Amniotic epithelial cell (primary cell): Measurements from ENCODE around the gene GPRC5A.
"Not testable (repeated sequence)": the region's sequence is repeated elsewhere in the genome, so short reads cannot be mapped to it uniquely, and the experiment has no call there.

Experiments used
- DNase-seq: peaks from one replicate; pipeline ENCODE4 v3.0.0-alpha.2; 2010; ENCODE audit warnings: low read depth

The GPRC5A gene

GRCh38 chr12:12891080-12891880, at the start of gene GPRC5A:
Gene GPRC5A (plus strand): TSS chr12:12891562. CDS start chr12:12908250, 16,688 bp downstream.
- DNase-seq, result peak; percentile 85

GRCh38 chr12:12845794-12846243, 45.5 kb upstream of the GPRC5A start:
- no peak for DNase-seq

GRCh38 chr12:12846780-12847179, 44.6 kb upstream of the GPRC5A start:
- DNase-seq, result not testable (repeated sequence)

GRCh38 chr12:12853435-12853834, 37.9 kb upstream of the GPRC5A start:
- no peak for DNase-seq

- peak; percentile 44 for DNase-seq
These were observed 31.7 kb upstream of the GPRC5A start for GRCh38 chr12:12859690-12860089.

- no peak for DNase-seq
These were observed 27.1 kb upstream of the GPRC5A start for GRCh38 chr12:12864243-12864642.

GRCh38 chr12:12868477-12869235, 22.7 kb upstream of the GPRC5A start:
- no peak for DNase-seq

GRCh38 chr12:12870465-12870864, 20.9 kb upstream of the GPRC5A start:
- peak; percentile 98 for DNase-seq

GRCh38 chr12:12871587-12872138, 19.7 kb upstream of the GPRC5A start:
- DNase-seq, result no peak

GRCh38 chr12:12872139-12872933, 19.0 kb upstream of the GPRC5A start:
- peak; percentile 74 for DNase-seq

GRCh38 chr12:12872934-12873275, 18.5 kb upstream of the GPRC5A start:
- peak; percentile 22 for DNase-seq

- no peak for DNase-seq
These were observed 17.3 kb upstream of the GPRC5A start for GRCh38 chr12:12874029-12874428.

GRCh38 chr12:12875301-12875700, 16.1 kb upstream of the GPRC5A start:
- DNase-seq, result not testable (repeated sequence)

- DNase-seq, result no peak
These were observed 14.1 kb upstream of the GPRC5A start for GRCh38 chr12:12877153-12877768.

GRCh38 chr12:12877781-12878455, 13.4 kb upstream of the GPRC5A start:
- DNase-seq, result no peak

- no peak for DNase-seq
These were observed 10.8 kb upstream of the GPRC5A start for GRCh38 chr12:12880537-12880936.

- DNase-seq, result peak; percentile 41
These were observed 10.0 kb upstream of the GPRC5A start for GRCh38 chr12:12881151-12881909.

- no peak for DNase-seq
These were observed 9.1 kb upstream of the GPRC5A start for GRCh38 chr12:12882288-12882687.

- DNase-seq, result peak; percentile 94
These were observed 7.9 kb upstream of the GPRC5A start for GRCh38 chr12:12883369-12884001.
